Lung (tissue), 12 donors: ENCODE data around the gene PRICKLE2. TPM values are rescaled to one million over a fixed set of nuclear protein-coding genes. Genes with fewer than 3 reads are reported as not detected.

ENCODE experiments used
- ATAC-seq: fragments of 200-7000 bp; cut with Tn5 transposase; one replicate; pipeline ENCODE4 v1.9.1; 2020; ENCODE audit warnings: moderate number of reproducible peaks; ENCODE audit not compliant: insufficient read depth, low FRiP score
- DNase-seq, 3 donors: peaks; one replicate each; pipeline ENCODE4 v3.0.0-alpha.2; 2013 to 2017
- H3K27ac ChIP-seq, 2 donors: one replicate each; pipeline ENCODE4 v1.5.1; 2013; ENCODE audit warnings: mild to moderate bottlenecking in 2 of 2, moderate library complexity in 2 of 2, control low read depth in 1 of 2, inconsistent platforms in 1 of 2, low read depth in 1 of 2, low read length in 1 of 2
- H3K27me3 ChIP-seq, 3 donors: one replicate each; pipeline ENCODE4 v1.5.1; 2013; ENCODE audit warnings: low read length in 2 of 3; ENCODE audit not compliant: control insufficient read depth in 3 of 3, insufficient read depth in 3 of 3
- H3K36me3 ChIP-seq, 4 donors: one replicate each; pipeline ENCODE4 v1.5.1; 2013; ENCODE audit warnings: low read length in 4 of 4, mild to moderate bottlenecking in 1 of 4, moderate library complexity in 1 of 4; ENCODE audit not compliant: control insufficient read depth in 4 of 4, insufficient read depth in 4 of 4
- H3K4me1 ChIP-seq, 5 donors: one replicate each; pipeline ENCODE4 v1.5.1; 2013; ENCODE audit warnings: low read length in 5 of 5, mild to moderate bottlenecking in 2 of 5, moderate library complexity in 1 of 5; ENCODE audit not compliant: control insufficient read depth in 5 of 5, insufficient read depth in 5 of 5
- H3K4me3 ChIP-seq: one replicate; pipeline ENCODE4 v1.5.1; 2013; ENCODE audit warnings: mild to moderate bottlenecking, control low read depth, moderate library complexity
- H3K9ac ChIP-seq, 2 donors: one replicate each; pipeline ENCODE4 v1.5.1; 2013; ENCODE audit warnings: low read length in 2 of 2, control low read depth in 1 of 2; ENCODE audit not compliant: insufficient read depth in 1 of 2
- H3K9me3 ChIP-seq, 4 donors: one replicate each; pipeline ENCODE4 v1.5.1; 2013; ENCODE audit warnings: low read length in 3 of 4, mild to moderate bottlenecking in 1 of 4, moderate library complexity in 1 of 4; ENCODE audit not compliant: control insufficient read depth in 4 of 4, insufficient read depth in 3 of 4
- WGBS, 2 donors: extraction: QIAGEN DNeasy Blood & Tissue Kit; methylation state at CpG; one replicate each; pipeline ENCODE4 v1.1.7; 2013; 5-methylcytosine and 5-hydroxymethylcytosine counted together
- polyA plus RNA-seq, 2 donors: library from polyadenylated mRNA; stranded (reverse); fragments of 200-250 nt; gene quantifications; one replicate each; pipeline ENCODE4 v1.2.1, GENCODE V29; 2013
- total RNA-seq, 2 donors: library from RNA; depleted of rRNA in 1 of 2; stranded (reverse); fragments of >200 nt in 1 of 2; gene quantifications; one replicate each; pipeline ENCODE4 v1.2.1, GENCODE V29; 2014 to 2021
- TF ChIP-seq, protein P1 (sequence below): IDR thresholded peaks from 2 replicates; pipeline ENCODE4 v1.5.1; 2012; ENCODE audit warnings: mild to moderate bottlenecking; ENCODE audit errors: control extremely low read depth, extremely low read depth
- donor health status: control.
- donor health status: control.
- donor health status: Bipolar disorder and iron deficiency.
- donor health status: healthy.
- donor health status: DM: yes; HTN: yes; CAD: no.

PRICKLE2 gene
- total and polyA plus RNA-seq, 4 donors: 4.0 to 88.0 (median 19.9) TPM

DNA sequence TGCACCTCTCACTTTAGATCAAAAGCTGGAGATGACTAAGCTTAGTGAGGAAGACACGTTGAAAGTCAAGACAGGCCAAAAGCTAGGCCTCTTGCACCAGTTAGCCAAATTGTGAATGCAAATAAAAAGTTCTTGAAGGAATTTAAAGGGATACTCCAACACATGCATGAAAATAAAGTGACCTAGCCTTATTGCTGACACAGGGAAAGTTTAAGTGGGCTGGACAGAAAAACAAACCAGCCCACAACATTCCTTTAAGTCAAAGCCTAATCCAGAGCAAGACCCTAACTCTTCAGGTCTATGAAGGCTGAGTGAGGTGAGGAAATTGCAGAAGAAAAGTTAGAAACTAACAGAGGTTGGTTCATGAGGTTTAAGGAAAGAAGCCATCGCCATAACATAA is 101.3 kb downstream of the PRICKLE2 start:
- DNase-seq: no peak
- no peaks in the 10 kb centered on the region for H3K27me3 ChIP-seq
- WGBS, 2 donors: 84 to 87% methylated on average over 2 of the region's 2 CpGs
- H3K4me1 ChIP-seq: peaks cover 0 to 6% (median 4%) of the 10 kb centered on the region in 5 donors
- H3K36me3 ChIP-seq: peaks cover 0 to 27% (median 13%) of the 10 kb centered on the region in 4 donors
- no peak overlapping the region for H3K4me3 ChIP-seq
- H3K9ac ChIP-seq: no peak overlapping the region
- peaks cover 0 to 2% (median 0%) of the 10 kb centered on the region in 4 donors for H3K9me3 ChIP-seq
- ATAC-seq: no peak
- no peak overlapping the region for H3K27ac ChIP-seq
- TF ChIP-seq, protein P1, sequence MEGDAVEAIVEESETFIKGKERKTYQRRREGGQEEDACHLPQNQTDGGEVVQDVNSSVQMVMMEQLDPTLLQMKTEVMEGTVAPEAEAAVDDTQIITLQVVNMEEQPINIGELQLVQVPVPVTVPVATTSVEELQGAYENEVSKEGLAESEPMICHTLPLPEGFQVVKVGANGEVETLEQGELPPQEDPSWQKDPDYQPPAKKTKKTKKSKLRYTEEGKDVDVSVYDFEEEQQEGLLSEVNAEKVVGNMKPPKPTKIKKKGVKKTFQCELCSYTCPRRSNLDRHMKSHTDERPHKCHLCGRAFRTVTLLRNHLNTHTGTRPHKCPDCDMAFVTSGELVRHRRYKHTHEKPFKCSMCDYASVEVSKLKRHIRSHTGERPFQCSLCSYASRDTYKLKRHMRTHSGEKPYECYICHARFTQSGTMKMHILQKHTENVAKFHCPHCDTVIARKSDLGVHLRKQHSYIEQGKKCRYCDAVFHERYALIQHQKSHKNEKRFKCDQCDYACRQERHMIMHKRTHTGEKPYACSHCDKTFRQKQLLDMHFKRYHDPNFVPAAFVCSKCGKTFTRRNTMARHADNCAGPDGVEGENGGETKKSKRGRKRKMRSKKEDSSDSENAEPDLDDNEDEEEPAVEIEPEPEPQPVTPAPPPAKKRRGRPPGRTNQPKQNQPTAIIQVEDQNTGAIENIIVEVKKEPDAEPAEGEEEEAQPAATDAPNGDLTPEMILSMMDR: no peak

DNA sequence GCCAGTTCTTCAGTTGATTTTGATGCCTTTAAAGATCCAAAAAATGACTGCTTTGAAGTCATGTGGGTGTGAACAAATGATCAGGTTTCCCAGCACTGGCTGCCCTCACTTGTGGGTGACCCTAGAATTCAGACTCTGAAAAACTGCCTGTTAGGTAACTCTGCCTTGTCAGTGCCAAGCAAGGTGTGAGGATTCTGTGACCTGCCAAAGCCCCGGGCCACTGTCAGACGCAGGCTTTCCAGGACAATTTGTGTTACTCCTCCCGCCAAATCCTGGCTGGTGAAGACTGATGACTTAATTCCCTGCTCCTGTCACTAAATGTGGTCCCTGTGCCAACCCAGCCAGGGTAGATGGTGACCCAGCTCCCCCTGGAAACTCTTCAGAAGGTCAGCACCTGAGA is 102.8 kb downstream of the PRICKLE2 start:
- H3K4me3 ChIP-seq: no peak overlapping the region
- H3K4me1 ChIP-seq: peaks cover 0 to 6% (median 4%) of the 10 kb centered on the region in 5 donors
- H3K27ac ChIP-seq: no peak overlapping the region
- ATAC-seq (no peak), DNase-seq (no peak)
- H3K9ac ChIP-seq: no peak overlapping the region
- H3K9me3 ChIP-seq: peaks cover 0 to 2% (median 0%) of the 10 kb centered on the region in 4 donors
- peaks cover 0 to 26% (median 13%) of the 10 kb centered on the region in 4 donors for H3K36me3 ChIP-seq
- TF ChIP-seq, protein P1: no peak
- no peaks in the 10 kb centered on the region for H3K27me3 ChIP-seq
- 70 to 86% methylated on average over 3 of the region's 3 CpGs for WGBS, 2 donors

DNA sequence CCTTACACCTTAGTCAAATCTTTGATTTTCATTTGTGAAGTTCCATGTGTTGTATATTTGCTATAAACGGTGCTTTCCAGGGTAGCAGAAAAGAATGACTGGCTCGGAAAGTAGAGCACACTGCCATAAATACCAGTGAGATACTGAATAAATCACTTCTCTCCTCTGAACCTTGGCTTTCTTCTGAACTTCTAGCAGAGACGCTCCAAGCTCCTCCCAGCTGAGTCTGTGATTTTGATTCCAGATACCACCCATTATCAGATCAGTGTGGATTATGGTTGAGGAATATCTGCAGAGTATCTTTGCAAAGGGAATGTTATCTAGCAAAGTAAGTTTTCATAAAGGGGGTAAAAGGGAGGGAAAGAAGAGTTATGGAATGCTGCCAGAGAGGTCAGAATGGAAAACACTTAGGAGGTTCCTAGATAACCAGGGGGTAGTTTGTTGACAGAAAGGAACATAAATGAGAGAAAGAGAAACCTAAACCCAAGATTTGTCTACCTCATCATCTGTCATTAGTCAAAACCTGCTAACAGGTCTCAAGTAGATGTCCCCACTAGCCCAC is 103.4 kb downstream of the PRICKLE2 start:
- Histone ChIP-seq H3K4me1 (peaks cover 0 to 9% (median 4%) of the 10 kb centered on the region in 5 donors), H3K27me3 (no peaks in the 10 kb centered on the region), H3K9ac (no peak overlapping the region), H3K9me3 (peaks cover 0 to 2% (median 0%) of the 10 kb centered on the region in 4 donors), H3K36me3 (peaks cover 0 to 25% (median 13%) of the 10 kb centered on the region in 4 donors), H3K4me3 (no peak overlapping the region), H3K27ac (no peak overlapping the region)
- TF ChIP-seq, protein P1: no peak
- DNase-seq (peak in 1 of 3 donors; percentile 50), ATAC-seq (no peak)
- WGBS, 2 donors: 29 to 46% methylated on average over 3 of the region's 3 CpGs
